Activated CD8-positive, alpha-beta T cell treated with anti-CD3 and anti-CD28 coated beads for 36 hours (primary cell): ENCODE results near the gene TRUB1. TPM values are rescaled to one million over a fixed set of nuclear protein-coding genes. Genes with fewer than 3 reads are reported as not detected.

Experiments used
- ATAC-seq: fragments of 200-7000 bp; cut with Tn5 transposase; one replicate; pipeline ENCODE4 v1.10.0; 2021; ENCODE audit warnings: mild to moderate bottlenecking, moderate library complexity
- CTCF ChIA-PET: fragments of 350-600 bp; sonication (Branson Sonifier 250); formaldehyde crosslinking; loops from one replicate; lab custom pipeline; 2021; ENCODE audit warnings: antibody characterized with exemption; lab: Charles Lee
- POLR2A ChIA-PET: fragments of 350-600 bp; sonication (Branson Sonifier 250); formaldehyde crosslinking; loops from one replicate; lab custom pipeline; 2021; ENCODE audit warnings: antibody characterized with exemption; lab: Charles Lee
- DNase-seq: peaks from one replicate; pipeline ENCODE4 v3.0.0-alpha.2; 2020
- H3K27ac Mint-ChIP-seq: one replicate; pipeline ENCODE4 v1.8.0; 2021; ENCODE audit warnings: mild to moderate bottlenecking, mixed read lengths
- H3K27me3 Mint-ChIP-seq: one replicate; pipeline ENCODE4 v1.8.0; 2021; ENCODE audit warnings: mixed read lengths
- H3K36me3 Mint-ChIP-seq: one replicate; pipeline ENCODE4 v1.8.0; 2021; ENCODE audit warnings: low read depth, mixed read lengths
- H3K4me1 Mint-ChIP-seq: one replicate; pipeline ENCODE4 v1.8.0; 2021; ENCODE audit warnings: low read depth, mixed read lengths
- H3K4me3 Mint-ChIP-seq: one replicate; pipeline ENCODE4 v1.8.0; 2021; ENCODE audit warnings: mild to moderate bottlenecking, moderate library complexity, mixed read lengths
- H3K9me3 Mint-ChIP-seq: one replicate; pipeline ENCODE4 v1.8.0; 2021; ENCODE audit warnings: mixed read lengths
- intact Hi-C: fragments of 100-400 bp; cut with micrococcal nuclease; formaldehyde crosslinking; loops from one replicate; pipeline ENCODE4 v1.10.0; 2022
- total RNA-seq, 2 experiments: library from RNA; stranded (reverse); gene quantifications; one replicate each; pipeline ENCODE4 v1.2.3, GENCODE V29; 2021
- TF ChIP-seq, protein P1 (sequence below): fragments of 200-600 bp; IDR thresholded peaks from one replicate; pipeline ENCODE4 v1.8.0; 2022; ENCODE audit warnings: antibody characterized with exemption, mild to moderate bottlenecking

TRUB1 gene
- total RNA-seq, 2 experiments from 2014 or later = 14.9 to 16.8 TPM

DNA sequence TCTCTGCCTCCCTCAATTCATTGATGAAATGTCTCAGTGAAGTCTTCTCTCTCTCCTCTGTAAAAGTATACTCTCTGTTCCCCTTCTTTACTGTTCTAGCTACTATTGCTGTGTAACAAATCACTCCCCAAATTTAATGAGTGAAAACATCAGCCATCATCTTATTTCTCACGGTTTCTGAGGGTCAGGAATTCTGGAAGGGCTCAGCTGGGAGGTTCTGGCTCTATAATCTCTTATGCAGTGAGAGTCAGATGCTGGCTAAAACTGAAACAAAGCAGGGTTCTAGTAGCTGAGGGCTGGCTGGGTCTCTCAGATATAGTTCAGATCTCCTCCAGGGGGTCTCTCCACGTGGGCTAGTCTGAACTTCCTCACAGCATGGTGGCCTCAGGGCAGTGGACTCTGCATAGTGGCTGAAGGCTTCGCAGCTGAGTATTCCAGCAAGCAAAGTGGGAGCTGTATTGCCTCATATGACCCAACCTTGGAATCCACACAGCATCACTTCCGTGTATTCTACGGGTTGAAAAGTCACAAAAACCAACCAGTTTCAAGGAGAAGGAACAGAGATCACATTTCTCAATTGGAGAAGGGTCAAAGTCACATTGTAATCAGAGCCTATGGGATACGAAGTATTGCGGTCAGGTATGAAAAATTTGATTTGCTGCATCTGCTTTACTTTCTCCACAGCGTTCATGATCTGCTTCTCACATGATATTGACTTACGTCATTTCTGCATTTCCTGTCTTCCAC, 80.4 kb downstream of the TRUB1 start:
- ATAC-seq (no peak), DNase-seq (no peak)
- H3K36me3 Mint-ChIP-seq = no peaks in the 10 kb centered on the region
- H3K4me3 Mint-ChIP-seq = no peak overlapping the region
- ChIA-PET POLR2A (no interaction called here), CTCF (interaction anchor here (1.2 kb wide), 1 partner anchor 9 kb away, joined by 3 read pairs; no protein-coding TSS in a partner anchor)
- intact Hi-C loops = no loop called here
- no peaks in the 10 kb centered on the region for H3K4me1 Mint-ChIP-seq
- no peak overlapping the region for H3K27ac Mint-ChIP-seq
- H3K9me3 Mint-ChIP-seq = no peaks in the 10 kb centered on the region
- H3K27me3 Mint-ChIP-seq = peaks cover 8% of the 10 kb centered on the region
- TF ChIP-seq, protein P1, sequence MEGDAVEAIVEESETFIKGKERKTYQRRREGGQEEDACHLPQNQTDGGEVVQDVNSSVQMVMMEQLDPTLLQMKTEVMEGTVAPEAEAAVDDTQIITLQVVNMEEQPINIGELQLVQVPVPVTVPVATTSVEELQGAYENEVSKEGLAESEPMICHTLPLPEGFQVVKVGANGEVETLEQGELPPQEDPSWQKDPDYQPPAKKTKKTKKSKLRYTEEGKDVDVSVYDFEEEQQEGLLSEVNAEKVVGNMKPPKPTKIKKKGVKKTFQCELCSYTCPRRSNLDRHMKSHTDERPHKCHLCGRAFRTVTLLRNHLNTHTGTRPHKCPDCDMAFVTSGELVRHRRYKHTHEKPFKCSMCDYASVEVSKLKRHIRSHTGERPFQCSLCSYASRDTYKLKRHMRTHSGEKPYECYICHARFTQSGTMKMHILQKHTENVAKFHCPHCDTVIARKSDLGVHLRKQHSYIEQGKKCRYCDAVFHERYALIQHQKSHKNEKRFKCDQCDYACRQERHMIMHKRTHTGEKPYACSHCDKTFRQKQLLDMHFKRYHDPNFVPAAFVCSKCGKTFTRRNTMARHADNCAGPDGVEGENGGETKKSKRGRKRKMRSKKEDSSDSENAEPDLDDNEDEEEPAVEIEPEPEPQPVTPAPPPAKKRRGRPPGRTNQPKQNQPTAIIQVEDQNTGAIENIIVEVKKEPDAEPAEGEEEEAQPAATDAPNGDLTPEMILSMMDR = no peak

GRCh38 chr10:115020449-115020848, 82.5 kb downstream of the TRUB1 start:
- DNase-seq = no peak
- no peak overlapping the region for H3K27ac Mint-ChIP-seq
- ChIA-PET CTCF (interaction anchor here (1.2 kb wide), 1 partner anchor 9 kb away, joined by 4 read pairs; no protein-coding TSS in a partner anchor), POLR2A (no interaction called here)
- intact Hi-C loops = no loop called here
- TF ChIP-seq, protein P1 = no peak
- no peak for ATAC-seq
- no peaks in the 10 kb centered on the region for H3K4me1 Mint-ChIP-seq
- H3K27me3 Mint-ChIP-seq = peaks cover 7% of the 10 kb centered on the region
- no peaks in the 10 kb centered on the region for H3K36me3 Mint-ChIP-seq
- no peaks in the 10 kb centered on the region for H3K9me3 Mint-ChIP-seq
- H3K4me3 Mint-ChIP-seq = no peak overlapping the region

GRCh38 chr10:115022733-115023132, 84.7 kb downstream of the TRUB1 start:
- intact Hi-C loops = no loop called here
- ATAC-seq (no peak), DNase-seq (no peak)
- no peak overlapping the region for H3K4me3 Mint-ChIP-seq
- H3K4me1 Mint-ChIP-seq = no peaks in the 10 kb centered on the region
- peaks cover 2% of the 10 kb centered on the region for H3K27me3 Mint-ChIP-seq
- TF ChIP-seq, protein P1 = no peak
- no peaks in the 10 kb centered on the region for H3K36me3 Mint-ChIP-seq
- ChIA-PET CTCF (no interaction called here), POLR2A (no interaction called here)
- H3K9me3 Mint-ChIP-seq = no peaks in the 10 kb centered on the region
- H3K27ac Mint-ChIP-seq = no peak overlapping the region

DNA sequence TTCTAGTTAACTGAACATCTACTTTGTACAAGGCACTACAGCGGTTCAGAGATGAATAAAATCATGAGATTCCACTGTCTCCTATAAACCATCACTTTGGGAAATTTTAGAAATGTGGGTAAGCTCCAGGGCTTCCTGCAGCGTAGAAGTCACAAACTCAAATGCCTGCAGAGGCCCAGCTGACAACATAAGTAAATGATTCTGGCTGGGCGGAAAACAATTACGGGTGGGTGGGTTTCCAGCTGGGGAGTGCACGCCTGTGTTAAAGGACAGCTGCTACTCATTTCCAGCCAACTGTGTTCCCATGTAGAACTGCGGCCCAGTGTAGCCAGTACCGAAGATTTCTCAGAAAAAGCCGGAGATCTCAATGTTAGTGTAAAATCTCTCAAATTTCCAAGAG, 85.7 kb downstream of the TRUB1 start:
- DNase-seq (no peak), ATAC-seq (no peak)
- TF ChIP-seq, protein P1 = no peak
- no peaks in the 10 kb centered on the region for H3K4me1 Mint-ChIP-seq
- POLR2A ChIA-PET = no interaction called here
- intact Hi-C loops = no loop called here
- no peaks in the 10 kb centered on the region for H3K9me3 Mint-ChIP-seq
- H3K4me3 Mint-ChIP-seq = no peak overlapping the region
- CTCF ChIA-PET = no interaction called here
- no peak overlapping the region for H3K27ac Mint-ChIP-seq
- no peaks in the 10 kb centered on the region for H3K36me3 Mint-ChIP-seq
- H3K27me3 Mint-ChIP-seq = peaks cover 2% of the 10 kb centered on the region

- Mint-ChIP-seq H3K9me3 (no peaks in the 10 kb centered on the region), H3K4me3 (no peak overlapping the region), H3K4me1 (no peaks in the 10 kb centered on the region), H3K27me3 (peaks cover 2% of the 10 kb centered on the region), H3K27ac (no peak overlapping the region), H3K36me3 (no peaks in the 10 kb centered on the region)
- no peak for ATAC-seq
- DNase-seq = no peak
- TF ChIP-seq, protein P1 = no peak
- intact Hi-C loops = no loop called here
- ChIA-PET CTCF (no interaction called here), POLR2A (no interaction called here)
Measured at GRCh38 chr10:115024371-115024770, 86.4 kb downstream of the TRUB1 start.
